Endothelial cell of umbilical vein (primary cell): ENCODE results near the gene RBX1. TPM values are rescaled to one million over a fixed set of nuclear protein-coding genes. Genes with fewer than 3 reads are reported as not detected.

Experiments used
- BruUV-seq: library from RNA; stranded (reverse); fragments of 400-500 nt; replicated peaks from 2 replicates; lab custom pipeline; 2021; lab: Mats Ljungman, UMichigan
- CTCF ChIA-PET: fragments of 300-600, 350-600 bp; sonication (Branson Sonifier 250); formaldehyde crosslinking; loops from one replicate; lab custom pipeline; 2021; ENCODE audit warnings: antibody characterized with exemption, inconsistent platforms; lab: Charles Lee
- POLR2A ChIA-PET: fragments of 300-600, 350-600 bp; sonication (Branson Sonifier 250); formaldehyde crosslinking; loops from one replicate; lab custom pipeline; 2021; ENCODE audit warnings: antibody characterized with exemption, inconsistent platforms; lab: Charles Lee
- DNase-seq: peaks from one replicate; pipeline ENCODE4 v3.0.0-alpha.2; 2011; ENCODE audit warnings: low read depth, low spot score
- FAIRE-seq: peaks from 2 replicates; lab custom pipeline; 2011; peaks lifted over from hg19 to GRCh38; lab: Jason Lieb, UNC
- H2AFZ ChIP-seq: 2 replicates; pipeline ENCODE4 v1.6.0; 2012; ENCODE audit warnings: low read depth, low read length, control low read depth, inconsistent platforms
- H3K27ac ChIP-seq: 2 replicates; pipeline ENCODE4 v1.5.1; 2011; ENCODE audit warnings: low read depth, mild to moderate bottlenecking, control low read depth, low read length, moderate library complexity; ENCODE audit not compliant: insufficient read depth
- H3K27me3 ChIP-seq, 2 experiments: 2 replicates each; pipeline versions ENCODE4 v1.6.0 to v1.6.1; 2011; ENCODE audit warnings: low read length in 2 of 2, mixed read lengths in 1 of 2; ENCODE audit not compliant: control insufficient read depth in 2 of 2, insufficient read depth in 2 of 2
- H3K36me3 ChIP-seq, 2 experiments: 2 replicates in 1 of 2; 3 replicates in 1 of 2; pipeline ENCODE4 v1.5.1; 2011; ENCODE audit warnings: low read length in 2 of 2, mild to moderate bottlenecking in 1 of 2, moderate library complexity in 1 of 2; ENCODE audit not compliant: control insufficient read depth in 2 of 2, insufficient read depth in 2 of 2; ENCODE audit errors: extremely low read depth in 1 of 2
- H3K4me1 ChIP-seq: 3 replicates; pipeline ENCODE4 v1.5.1; 2011; ENCODE audit warnings: mild to moderate bottlenecking, low read length; ENCODE audit not compliant: control insufficient read depth, insufficient read depth; ENCODE audit errors: extremely low read depth
- H3K4me2 ChIP-seq: 2 replicates; pipeline ENCODE4 v1.6.1; 2011; ENCODE audit warnings: low read length, control low read depth, mixed read lengths; ENCODE audit not compliant: insufficient read depth
- H3K4me3 ChIP-seq, 3 experiments: fragments of 200-600 bp in 1 of 3; sonication (generic), shearing (Covaris generic) in 1 of 3; replicated peaks in 1 of 3; 2 replicates each; pipeline ENCODE4 v1.5.1; 2011 to 2016; ENCODE audit warnings: control low read depth in 3 of 3, low read length in 3 of 3, mild to moderate bottlenecking in 2 of 3, inconsistent platforms in 1 of 3, low read depth in 1 of 3, moderate library complexity in 1 of 3; ENCODE audit not compliant: insufficient read depth in 1 of 3
- H3K79me2 ChIP-seq: 2 replicates; pipeline ENCODE4 v1.6.0; 2012; ENCODE audit warnings: low read length, inconsistent platforms; ENCODE audit not compliant: control insufficient read depth, insufficient read depth
- H3K9ac ChIP-seq: replicated peaks from 2 replicates; pipeline ENCODE3; 2011; ENCODE audit warnings: low read length, control low read depth; ENCODE audit not compliant: insufficient read depth; ENCODE audit errors: extremely low read depth
- H3K9me1 ChIP-seq: replicated peaks from 3 replicates; pipeline ENCODE4 v1.6.0; 2011; ENCODE audit warnings: mild to moderate bottlenecking, low read length; ENCODE audit not compliant: control insufficient read depth, insufficient read depth; ENCODE audit errors: extremely low read depth
- H3K9me3 ChIP-seq: replicated peaks from 2 replicates; pipeline ENCODE4 v1.5.1; 2012; ENCODE audit warnings: low read length, inconsistent platforms; ENCODE audit not compliant: control insufficient read depth, insufficient read depth
- H4K20me1 ChIP-seq: replicated peaks from 2 replicates; pipeline ENCODE3; 2011; ENCODE audit warnings: mild to moderate bottlenecking, low read length; ENCODE audit not compliant: control insufficient read depth, insufficient read depth; ENCODE audit errors: extremely low read depth
- CTCF ChIP-seq, 2 donors: IDR thresholded peaks; 1 replicate in 1 of 2; 2 replicates in 1 of 2; pipeline ENCODE4 v1.5.1; 2011; ENCODE audit warnings: low read length in 2 of 2, mild to moderate bottlenecking in 2 of 2, moderate library complexity in 2 of 2, control low read depth in 1 of 2, inconsistent platforms in 1 of 2, low read depth in 1 of 2; ENCODE audit not compliant: insufficient read depth in 1 of 2; ENCODE audit errors: extremely low read depth in 1 of 2
- EZH2 ChIP-seq: IDR thresholded peaks from 2 replicates; pipeline ENCODE4 v1.6.1; 2012; ENCODE audit warnings: borderline replicate concordance, low read depth, mild to moderate bottlenecking, moderate library complexity, low read length, inconsistent platforms; ENCODE audit not compliant: severe bottlenecking
- FOS ChIP-seq: IDR thresholded peaks from 2 replicates; pipeline ENCODE4 v1.6.1; 2011; ENCODE audit warnings: mild to moderate bottlenecking, low read length, moderate library complexity, borderline replicate concordance; ENCODE audit not compliant: insufficient read depth
- GATA2 ChIP-seq: IDR thresholded peaks from 2 replicates; pipeline ENCODE4 v1.7.0; 2011; ENCODE audit warnings: low read depth, mild to moderate bottlenecking, moderate library complexity, mixed read lengths, low read length; ENCODE audit not compliant: insufficient read length, insufficient read depth
- JUN ChIP-seq: IDR thresholded peaks from 2 replicates; pipeline ENCODE4 v1.6.1; 2011; ENCODE audit warnings: borderline replicate concordance, low read depth; ENCODE audit not compliant: insufficient read length, insufficient read depth
- MAX ChIP-seq: IDR thresholded peaks from 2 replicates; pipeline ENCODE4 v1.6.1; 2011; ENCODE audit not compliant: insufficient read depth, insufficient read length
- MYC ChIP-seq: IDR thresholded peaks from one replicate; pipeline ENCODE4 v1.6.1; 2011; ENCODE audit warnings: mild to moderate bottlenecking, low read depth, low read length
- POLR2A ChIP-seq: IDR thresholded peaks from 2 replicates; pipeline ENCODE4 v1.6.1; 2012; ENCODE audit warnings: low read depth, mild to moderate bottlenecking, control low read depth, low read length
- POLR2AphosphoS5 ChIP-seq: IDR thresholded peaks from 2 replicates; pipeline ENCODE4 v1.6.1; 2012; ENCODE audit warnings: low read depth, mild to moderate bottlenecking, control low read depth, low read length, moderate library complexity; ENCODE audit not compliant: insufficient read depth
- dilution Hi-C: fragments of 300-500 bp; cut with MboI; formaldehyde crosslinking; loops from one replicate; pipeline ENCODE4 v1.15.0; 2019; ENCODE audit warnings: low sequenced_read_pairs; ENCODE audit not compliant: extremely low pct_ligation_motif_present
- intact Hi-C: fragments of 100-400 bp; cut with micrococcal nuclease; formaldehyde crosslinking; loops from one replicate; pipeline ENCODE4 v1.10.0; 2022
- polyA plus RNA-seq, 4 experiments: library from polyadenylated mRNA; depleted of rRNA in 3 of 4; stranded (reverse) in 3 of 4; unstranded in 1 of 4; fragments of >200 nt; gene quantifications; 2 replicates each; pipeline versions ENCODE4 v1.2.1 to v1.2.3, GENCODE V29; 2011 to 2012; ENCODE audit warnings: missing spikeins in 1 of 4
- total RNA-seq: library from RNA; stranded (reverse); gene quantifications from 2 replicates; pipeline ENCODE4 v1.2.3, GENCODE V29; 2021

The RBX1 gene
- total and polyA plus RNA-seq, 2 donors (not counting 3 experiments of a cell fraction or from before 2014, with no cell fraction given): 74.7 to 102 TPM

GRCh38 chr22:41015003-41015402, 63.8 kb downstream of the RBX1 start:
- POLR2A ChIA-PET: interaction anchor here (0.5 to 0.8 kb wide), 2 partner anchors 20 to 44 kb away, joined by 3 read pairs; no protein-coding TSS in a partner anchor
- TF ChIP-seq EZH2 (no peak), MYC (no peak), MAX (no peak), GATA2 (no peak), POLR2A (no peak), FOS (no peak), CTCF (IDR thresholded peaks at IDR 0.05; ENCODE audit: extremely low read depth in 1 of 2, insufficient read depth in 1 of 2, low read depth in 1 of 2, low read length in 2 of 2) (no peak), JUN (no peak), POLR2AphosphoS5 (no peak)
- Histone ChIP-seq H3K79me2 (no peaks in the 10 kb centered on the region), H3K9me3 (no peaks in the 10 kb centered on the region), H3K27me3 (no peaks in the 10 kb centered on the region), H3K4me2 (no peak overlapping the region), H3K4me1 (no peaks in the 10 kb centered on the region), H3K36me3 (no peaks in the 10 kb centered on the region), H3K9me1 (no peaks in the 10 kb centered on the region), H3K4me3 (no peak overlapping the region), H4K20me1 (no peaks in the 10 kb centered on the region), H2AFZ (no peak overlapping the region), H3K9ac (no peak overlapping the region), H3K27ac (no peak overlapping the region)
- intact Hi-C loops (no loop called here), dilution Hi-C loops (no loop called here)
- CTCF ChIA-PET: interaction anchor here (0.8 to 1.4 kb wide), 2 partner anchors 9 to 48 kb away, joined by 3 to 4 read pairs; no protein-coding TSS in a partner anchor
- FAIRE-seq (no peak), DNase-seq (no peak)
- BruUV-seq: no TSS peak
